GM21619 (cell line): ENCODE results near the gene ULK4.
"Not testable (repeated sequence)": the region's sequence is repeated elsewhere in the genome, so short reads cannot be mapped to it uniquely, and the experiment has no call there.

Source experiments
- ATAC-seq: cut with Tn5 transposase; IDR thresholded peaks from one replicate; pipeline ENCODE4 v1.9.1; 2021; ENCODE audit not compliant: unreplicated experiment

The ULK4 gene

GRCh38 chr3:41769106-41769505, 192.8 kb downstream of the ULK4 start:
- no peak for ATAC-seq

GRCh38 chr3:41768363-41768762, 193.5 kb downstream of the ULK4 start:
- ATAC-seq, result no peak

GRCh38 chr3:41762867-41763266, 199.0 kb downstream of the ULK4 start:
- ATAC-seq, result not testable (repeated sequence)

- ATAC-seq, result no peak
These were observed 208.3 kb downstream of the ULK4 start for GRCh38 chr3:41753651-41754050.

GRCh38 chr3:41751597-41751996, 210.3 kb downstream of the ULK4 start:
- ATAC-seq, result no peak

- ATAC-seq, result no peak
These were observed 211.9 kb downstream of the ULK4 start for GRCh38 chr3:41749988-41750387.

- ATAC-seq, result no peak
These were observed 215.7 kb downstream of the ULK4 start for GRCh38 chr3:41746215-41746614.

GRCh38 chr3:41742121-41742520, 219.8 kb downstream of the ULK4 start:
- ATAC-seq, result no peak

GRCh38 chr3:41740374-41740886, 221.5 kb downstream of the ULK4 start:
- no peak for ATAC-seq

GRCh38 chr3:41726891-41727290, 235.0 kb downstream of the ULK4 start:
- ATAC-seq, result no peak

GRCh38 chr3:41717641-41718040, 244.3 kb downstream of the ULK4 start:
- ATAC-seq, result no peak

GRCh38 chr3:41716471-41716870, 245.4 kb downstream of the ULK4 start:
- no peak for ATAC-seq

GRCh38 chr3:41715376-41715775, 246.5 kb downstream of the ULK4 start:
- ATAC-seq, result no peak

GRCh38 chr3:41711651-41712050, 250.3 kb downstream of the ULK4 start:
- no peak for ATAC-seq

GRCh38 chr3:41710646-41711388, 251.1 kb downstream of the ULK4 start:
- ATAC-seq, result no peak

GRCh38 chr3:41709213-41709612, 252.7 kb downstream of the ULK4 start:
- ATAC-seq, result not testable (repeated sequence)

- no peak for ATAC-seq
These were observed 253.7 kb downstream of the ULK4 start for GRCh38 chr3:41708176-41708575.

- ATAC-seq, result no peak
These were observed 256.0 kb downstream of the ULK4 start for GRCh38 chr3:41705893-41706292.

GRCh38 chr3:41701191-41701698, 260.7 kb downstream of the ULK4 start:
- ATAC-seq, result no peak

GRCh38 chr3:41700155-41700554, 261.7 kb downstream of the ULK4 start:
- ATAC-seq, result no peak

GRCh38 chr3:41698898-41699297, 263.0 kb downstream of the ULK4 start:
- ATAC-seq, result no peak

- ATAC-seq, result no peak
These were observed 264.2 kb downstream of the ULK4 start for GRCh38 chr3:41697702-41698101.

- not testable (repeated sequence) for ATAC-seq
These were observed 266.1 kb downstream of the ULK4 start for GRCh38 chr3:41695806-41696205.
